ENCODE data around the gene VCPKMT. TPM values are rescaled to one million over a fixed set of nuclear protein-coding genes. Genes with fewer than 3 reads are reported as not detected.
"Not testable (repeated sequence)": the region's sequence is repeated elsewhere in the genome, so short reads cannot be mapped to it uniquely, and the experiment has no call there.

The VCPKMT gene
- total RNA-seq, 1 donor, result 5.9 TPM

GRCh38 chr14:50093496-50093895 lies 22.9 kb downstream of the VCPKMT start:
- DNase-seq (ENCODE audit: low read depth in 2 of 3, low spot score in 2 of 3), result no peak

- no peak for DNase-seq (ENCODE audit: low read depth in 2 of 3, low spot score in 2 of 3)
Measured at GRCh38 chr14:50092006-50092555, 24.3 kb downstream of the VCPKMT start.

GRCh38 chr14:50091240-50091913 lies 25.0 kb downstream of the VCPKMT start:
- peak in 1 of 3 donors; percentile 32 for DNase-seq (ENCODE audit: low read depth in 2 of 3, low spot score in 2 of 3)

- DNase-seq (ENCODE audit: low read depth in 2 of 3, low spot score in 2 of 3), result no peak
Measured at GRCh38 chr14:50089208-50089607, 27.2 kb downstream of the VCPKMT start.

GRCh38 chr14:50088731-50089130 lies 27.6 kb downstream of the VCPKMT start:
- no peak for DNase-seq (ENCODE audit: low read depth in 2 of 3, low spot score in 2 of 3)

- no peak for DNase-seq (ENCODE audit: low read depth in 2 of 3, low spot score in 2 of 3)
Measured at GRCh38 chr14:50088117-50088515, 28.3 kb downstream of the VCPKMT start.

GRCh38 chr14:50087341-50088116 lies 28.8 kb downstream of the VCPKMT start:
- peak in 1 of 3 donors; percentile 55 for DNase-seq (ENCODE audit: low read depth in 2 of 3, low spot score in 2 of 3)

- DNase-seq (ENCODE audit: low read depth in 2 of 3, low spot score in 2 of 3), result no peak
Measured at GRCh38 chr14:50086321-50086711, 30.1 kb downstream of the VCPKMT start.

GRCh38 chr14:50085570-50086320 lies 30.6 kb downstream of the VCPKMT start:
- no peak for DNase-seq (ENCODE audit: low read depth in 2 of 3, low spot score in 2 of 3)

GRCh38 chr14:50084666-50085065 lies 31.7 kb downstream of the VCPKMT start:
- DNase-seq (ENCODE audit: low read depth in 2 of 3, low spot score in 2 of 3), result no peak

GRCh38 chr14:50083467-50084337 lies 32.7 kb downstream of the VCPKMT start:
- no peak for DNase-seq (ENCODE audit: low read depth in 2 of 3, low spot score in 2 of 3)

GRCh38 chr14:50082784-50083466 lies 33.4 kb downstream of the VCPKMT start:
- DNase-seq (ENCODE audit: low read depth in 2 of 3, low spot score in 2 of 3), result peak in 1 of 3 donors; percentile 77

GRCh38 chr14:50082308-50082742 lies 34.0 kb downstream of the VCPKMT start:
- peak in 1 of 3 donors; percentile 57 for DNase-seq (ENCODE audit: low read depth in 2 of 3, low spot score in 2 of 3)

- DNase-seq (ENCODE audit: low read depth in 2 of 3, low spot score in 2 of 3), result not testable (repeated sequence)
Measured at GRCh38 chr14:50079103-50079502, 37.3 kb downstream of the VCPKMT start.

GRCh38 chr14:50073663-50074062 lies 42.7 kb downstream of the VCPKMT start:
- not testable (repeated sequence) for DNase-seq (ENCODE audit: low read depth in 2 of 3, low spot score in 2 of 3)

GRCh38 chr14:50072395-50072794 lies 44.0 kb downstream of the VCPKMT start:
- no peak for DNase-seq (ENCODE audit: low read depth in 2 of 3, low spot score in 2 of 3)

GRCh38 chr14:50070840-50071548 lies 45.4 kb downstream of the VCPKMT start:
- DNase-seq (ENCODE audit: low read depth in 2 of 3, low spot score in 2 of 3), result no peak

GRCh38 chr14:50070230-50070629 lies 46.1 kb downstream of the VCPKMT start:
- no peak for DNase-seq (ENCODE audit: low read depth in 2 of 3, low spot score in 2 of 3)

- DNase-seq (ENCODE audit: low read depth in 2 of 3, low spot score in 2 of 3), result no peak
Measured at GRCh38 chr14:50069325-50069724, 47.0 kb downstream of the VCPKMT start.
